ENCODE measurements around the gene PROK2. TPM values are rescaled to one million over a fixed set of nuclear protein-coding genes. Genes with fewer than 3 reads are reported as not detected.

PROK2 gene
- total and polyA plus RNA-seq, 2 donors from 2014 or later, result 0.25 TPM; not detected in 1

DNA sequence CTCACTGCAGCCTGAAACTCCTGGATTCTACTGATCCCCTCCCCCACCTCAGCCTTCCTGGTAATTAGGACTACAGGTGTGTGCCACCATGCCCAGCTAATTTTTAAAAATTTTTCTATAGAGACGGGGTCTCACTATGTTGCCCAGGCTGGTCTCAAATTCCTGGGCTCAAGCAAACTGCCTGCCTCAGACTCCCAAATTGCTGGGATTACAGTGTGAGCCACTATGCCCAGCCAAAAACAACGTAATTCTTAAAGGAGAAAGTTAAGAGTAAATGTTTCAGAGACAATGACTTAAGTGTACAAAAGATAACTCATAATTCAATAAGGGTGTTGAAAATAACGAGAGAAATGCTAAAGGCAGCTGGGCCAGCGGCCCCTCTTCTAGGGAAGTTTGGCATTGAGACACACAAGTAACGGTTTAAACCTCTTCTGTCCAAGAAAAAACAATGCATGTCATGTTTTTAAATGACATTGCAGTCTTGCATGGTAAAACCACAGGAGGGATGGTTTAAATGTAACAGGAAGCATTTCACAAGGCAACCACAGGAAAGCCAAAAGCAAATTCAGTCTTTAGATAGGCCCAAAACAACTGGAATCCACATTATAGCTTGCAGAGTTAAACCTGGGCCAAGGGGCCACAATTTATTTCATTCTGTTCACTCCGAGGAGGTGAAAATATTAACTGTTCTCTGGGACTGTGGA is 5.1 kb downstream of the PROK2 start:
- intact Hi-C loops (cut with DNase I), result no loop called here
- FAIRE-seq, result no peak
- Histone ChIP-seq H3K4me1 (ENCODE audit: control insufficient read depth in 2 of 3, insufficient read depth in 2 of 3, low read depth in 1 of 3, low read length in 3 of 3) (peaks cover 0 to 4% (median 0%) of the 10 kb centered on the region in 3 donors), H3K36me3 (ENCODE audit: control insufficient read depth in 2 of 3, insufficient read depth in 3 of 3, low read length in 3 of 3) (no peaks in the 10 kb centered on the region), H3K9ac (ENCODE audit: low read length in 3 of 3) (no peak overlapping the region), H3K27ac (ENCODE audit: low read depth in 2 of 2, low read length in 2 of 2) (no peak overlapping the region), H3K4me3 (ENCODE audit: low read length in 3 of 3) (no peak overlapping the region), H3K27me3 (ENCODE audit: control insufficient read depth, insufficient read depth, low read length) (peaks cover 25% of the 10 kb centered on the region), H3K9me3 (ENCODE audit: control insufficient read depth in 2 of 3, insufficient read depth in 1 of 3, low read length in 3 of 3) (no peaks in the 10 kb centered on the region)
- DNase-seq, result no peak
- TF ChIP-seq, protein P1, sequence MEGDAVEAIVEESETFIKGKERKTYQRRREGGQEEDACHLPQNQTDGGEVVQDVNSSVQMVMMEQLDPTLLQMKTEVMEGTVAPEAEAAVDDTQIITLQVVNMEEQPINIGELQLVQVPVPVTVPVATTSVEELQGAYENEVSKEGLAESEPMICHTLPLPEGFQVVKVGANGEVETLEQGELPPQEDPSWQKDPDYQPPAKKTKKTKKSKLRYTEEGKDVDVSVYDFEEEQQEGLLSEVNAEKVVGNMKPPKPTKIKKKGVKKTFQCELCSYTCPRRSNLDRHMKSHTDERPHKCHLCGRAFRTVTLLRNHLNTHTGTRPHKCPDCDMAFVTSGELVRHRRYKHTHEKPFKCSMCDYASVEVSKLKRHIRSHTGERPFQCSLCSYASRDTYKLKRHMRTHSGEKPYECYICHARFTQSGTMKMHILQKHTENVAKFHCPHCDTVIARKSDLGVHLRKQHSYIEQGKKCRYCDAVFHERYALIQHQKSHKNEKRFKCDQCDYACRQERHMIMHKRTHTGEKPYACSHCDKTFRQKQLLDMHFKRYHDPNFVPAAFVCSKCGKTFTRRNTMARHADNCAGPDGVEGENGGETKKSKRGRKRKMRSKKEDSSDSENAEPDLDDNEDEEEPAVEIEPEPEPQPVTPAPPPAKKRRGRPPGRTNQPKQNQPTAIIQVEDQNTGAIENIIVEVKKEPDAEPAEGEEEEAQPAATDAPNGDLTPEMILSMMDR (IDR thresholded peaks at IDR 0.05; ENCODE audit: borderline replicate concordance, extremely low read depth, insufficient read depth), result no peak

DNA sequence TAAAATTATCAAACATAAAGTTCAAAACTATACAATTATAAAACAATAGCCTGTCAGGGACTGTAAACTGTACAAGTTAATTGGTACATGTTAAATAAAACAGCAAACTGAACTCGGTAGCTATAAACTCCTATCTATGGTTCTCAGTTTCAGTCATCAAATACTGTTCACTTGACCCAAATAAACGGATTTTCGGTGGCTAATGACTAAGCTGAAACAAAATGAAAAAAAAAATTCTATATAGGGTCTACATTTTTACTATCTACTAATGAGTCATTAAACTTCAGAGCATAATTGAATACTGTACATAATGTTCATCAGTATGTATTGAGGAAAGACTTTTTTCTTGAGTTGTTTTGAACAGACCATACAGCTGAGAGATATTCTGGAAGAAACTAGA is 6.6 kb downstream of the PROK2 start:
- Histone ChIP-seq H3K27ac (ENCODE audit: low read depth in 2 of 2, low read length in 2 of 2) (no peak overlapping the region), H3K27me3 (ENCODE audit: control insufficient read depth, insufficient read depth, low read length) (peaks cover 16% of the 10 kb centered on the region), H3K36me3 (ENCODE audit: control insufficient read depth in 2 of 3, insufficient read depth in 3 of 3, low read length in 3 of 3) (no peaks in the 10 kb centered on the region), H3K4me3 (ENCODE audit: low read length in 3 of 3) (no peak overlapping the region), H3K9me3 (ENCODE audit: control insufficient read depth in 2 of 3, insufficient read depth in 1 of 3, low read length in 3 of 3) (no peaks in the 10 kb centered on the region), H3K9ac (ENCODE audit: low read length in 3 of 3) (no peak overlapping the region), H3K4me1 (ENCODE audit: control insufficient read depth in 2 of 3, insufficient read depth in 2 of 3, low read depth in 1 of 3, low read length in 3 of 3) (no peaks in the 10 kb centered on the region)
- FAIRE-seq (peak; percentile 17), DNase-seq (no peak)
- intact Hi-C loops (cut with DNase I), result no loop called here
- TF ChIP-seq, protein P1 (IDR thresholded peaks at IDR 0.05; ENCODE audit: borderline replicate concordance, extremely low read depth, insufficient read depth), result no peak

DNA sequence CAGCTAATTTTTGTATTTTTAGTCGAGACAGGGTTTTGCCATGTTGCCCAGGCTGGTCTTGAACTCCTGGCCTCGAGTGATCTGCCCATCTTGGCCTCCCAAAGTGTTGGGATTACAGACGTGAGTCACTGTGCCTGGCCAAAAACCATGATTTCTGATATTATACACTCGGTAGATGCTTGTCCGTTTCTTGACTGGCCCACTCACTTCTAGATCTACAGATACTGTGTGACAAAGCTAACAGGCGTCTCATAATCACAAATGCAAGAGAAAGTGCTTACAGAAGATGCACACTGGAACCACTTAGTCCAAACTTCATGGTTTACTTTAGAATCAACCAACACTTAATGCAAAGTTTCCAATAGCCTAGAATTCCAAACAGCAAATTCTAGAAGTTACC is 8.4 kb downstream of the PROK2 start:
- FAIRE-seq (no peak), DNase-seq (no peak)
- intact Hi-C loops (cut with DNase I), result no loop called here
- no peak overlapping the region for H3K9ac ChIP-seq (ENCODE audit: low read length in 3 of 3)
- no peaks in the 10 kb centered on the region for H3K36me3 ChIP-seq (ENCODE audit: control insufficient read depth in 2 of 3, insufficient read depth in 3 of 3, low read length in 3 of 3)
- H3K4me1 ChIP-seq (ENCODE audit: control insufficient read depth in 2 of 3, insufficient read depth in 2 of 3, low read depth in 1 of 3, low read length in 3 of 3), result no peaks in the 10 kb centered on the region
- H3K4me3 ChIP-seq (ENCODE audit: low read length in 3 of 3), result no peak overlapping the region
- no peak overlapping the region for H3K27ac ChIP-seq (ENCODE audit: low read depth in 2 of 2, low read length in 2 of 2)
- H3K9me3 ChIP-seq (ENCODE audit: control insufficient read depth in 2 of 3, insufficient read depth in 1 of 3, low read length in 3 of 3), result no peaks in the 10 kb centered on the region
- TF ChIP-seq, protein P1 (IDR thresholded peaks at IDR 0.05; ENCODE audit: borderline replicate concordance, extremely low read depth, insufficient read depth), result no peak
- peaks cover 5% of the 10 kb centered on the region for H3K27me3 ChIP-seq (ENCODE audit: control insufficient read depth, insufficient read depth, low read length)

DNA sequence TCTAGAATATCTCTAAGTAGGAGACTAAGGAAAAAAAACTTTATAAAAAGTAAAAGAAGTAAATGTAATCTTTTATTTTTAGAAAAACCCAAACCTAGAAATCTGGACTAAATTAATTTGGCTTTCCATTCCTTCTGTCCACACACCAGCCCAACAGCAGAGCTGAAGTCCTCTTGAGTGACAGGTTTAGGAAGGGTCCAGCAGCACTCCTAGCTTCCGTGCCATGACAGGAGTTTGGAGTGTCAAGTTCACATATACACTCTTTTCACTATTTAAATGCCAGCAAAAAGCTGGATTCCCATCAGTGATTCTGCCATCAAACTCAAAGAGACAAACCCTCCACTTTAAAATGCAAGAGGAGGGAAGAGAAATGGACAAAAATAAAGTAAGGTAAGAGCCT is 13.1 kb downstream of the PROK2 start:
- FAIRE-seq (no peak), DNase-seq (no peak)
- Histone ChIP-seq H3K27me3 (ENCODE audit: control insufficient read depth, insufficient read depth, low read length) (peaks cover 2% of the 10 kb centered on the region), H3K9ac (ENCODE audit: low read length in 3 of 3) (no peak overlapping the region), H3K27ac (ENCODE audit: low read depth in 2 of 2, low read length in 2 of 2) (no peak overlapping the region), H3K9me3 (ENCODE audit: control insufficient read depth in 2 of 3, insufficient read depth in 1 of 3, low read length in 3 of 3) (no peaks in the 10 kb centered on the region), H3K36me3 (ENCODE audit: control insufficient read depth in 2 of 3, insufficient read depth in 3 of 3, low read length in 3 of 3) (no peaks in the 10 kb centered on the region), H3K4me1 (ENCODE audit: control insufficient read depth in 2 of 3, insufficient read depth in 2 of 3, low read depth in 1 of 3, low read length in 3 of 3) (no peaks in the 10 kb centered on the region), H3K4me3 (ENCODE audit: low read length in 3 of 3) (no peak overlapping the region)
- TF ChIP-seq, protein P1 (IDR thresholded peaks at IDR 0.05; ENCODE audit: borderline replicate concordance, extremely low read depth, insufficient read depth), result no peak
- intact Hi-C loops (cut with DNase I), result no loop called here

All from kidney (tissue), 14 donors.